C4-2B (cell line): Measurements from ENCODE around the gene CHCHD3.

Experiments used
- H3K27ac ChIP-seq: fragments of 450-650 bp; 2 replicates; pipeline ENCODE4 v1.5.1; 2017
- ZFX ChIP-seq: fragments of 450-650 bp; IDR thresholded peaks from 2 replicates; pipeline ENCODE4 v1.6.1; 2017
- TF ChIP-seq, protein P1 (sequence below): fragments of 450-650 bp; conservative IDR thresholded peaks from 2 replicates; pipeline ENCODE4 v1.5.1; 2017; ENCODE audit warnings: mild to moderate bottlenecking

The CHCHD3 gene

DNA sequence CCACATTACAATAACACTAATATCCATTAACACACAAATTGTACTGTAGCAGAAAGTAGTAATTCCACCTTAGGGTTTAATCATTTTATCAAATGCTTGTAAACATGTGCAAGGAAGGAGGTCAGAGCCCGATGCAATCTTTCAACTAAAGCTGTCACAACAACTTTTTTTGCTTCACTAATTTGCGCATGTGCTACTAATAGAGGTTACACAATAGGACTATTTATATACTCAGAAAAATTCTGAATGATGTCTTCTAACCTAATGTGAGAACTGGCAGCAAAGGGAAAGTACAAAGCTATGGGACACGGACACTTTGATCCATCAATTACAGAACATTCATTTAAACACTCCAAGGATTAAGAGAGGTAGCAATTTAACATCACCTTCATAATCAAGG is 244.4 kb downstream of the CHCHD3 start:
- TF ChIP-seq, protein P1, sequence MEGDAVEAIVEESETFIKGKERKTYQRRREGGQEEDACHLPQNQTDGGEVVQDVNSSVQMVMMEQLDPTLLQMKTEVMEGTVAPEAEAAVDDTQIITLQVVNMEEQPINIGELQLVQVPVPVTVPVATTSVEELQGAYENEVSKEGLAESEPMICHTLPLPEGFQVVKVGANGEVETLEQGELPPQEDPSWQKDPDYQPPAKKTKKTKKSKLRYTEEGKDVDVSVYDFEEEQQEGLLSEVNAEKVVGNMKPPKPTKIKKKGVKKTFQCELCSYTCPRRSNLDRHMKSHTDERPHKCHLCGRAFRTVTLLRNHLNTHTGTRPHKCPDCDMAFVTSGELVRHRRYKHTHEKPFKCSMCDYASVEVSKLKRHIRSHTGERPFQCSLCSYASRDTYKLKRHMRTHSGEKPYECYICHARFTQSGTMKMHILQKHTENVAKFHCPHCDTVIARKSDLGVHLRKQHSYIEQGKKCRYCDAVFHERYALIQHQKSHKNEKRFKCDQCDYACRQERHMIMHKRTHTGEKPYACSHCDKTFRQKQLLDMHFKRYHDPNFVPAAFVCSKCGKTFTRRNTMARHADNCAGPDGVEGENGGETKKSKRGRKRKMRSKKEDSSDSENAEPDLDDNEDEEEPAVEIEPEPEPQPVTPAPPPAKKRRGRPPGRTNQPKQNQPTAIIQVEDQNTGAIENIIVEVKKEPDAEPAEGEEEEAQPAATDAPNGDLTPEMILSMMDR: no peak
- TF ChIP-seq ZFX: no peak
- no peak overlapping the region for H3K27ac ChIP-seq

- no peak overlapping the region for H3K27ac ChIP-seq
- TF ChIP-seq, protein P1: no peak
- no peak for TF ChIP-seq ZFX
These were observed 245.1 kb downstream of the CHCHD3 start for GRCh38 chr7:132836746-132837145.

GRCh38 chr7:132830941-132831340 is 250.9 kb downstream of the CHCHD3 start:
- no peak overlapping the region for H3K27ac ChIP-seq
- TF ChIP-seq, protein P1: no peak
- no peak for TF ChIP-seq ZFX

- no peak overlapping the region for H3K27ac ChIP-seq
- TF ChIP-seq, protein P1: no peak
- no peak for TF ChIP-seq ZFX
These were observed 253.4 kb downstream of the CHCHD3 start for GRCh38 chr7:132828502-132828901.

DNA sequence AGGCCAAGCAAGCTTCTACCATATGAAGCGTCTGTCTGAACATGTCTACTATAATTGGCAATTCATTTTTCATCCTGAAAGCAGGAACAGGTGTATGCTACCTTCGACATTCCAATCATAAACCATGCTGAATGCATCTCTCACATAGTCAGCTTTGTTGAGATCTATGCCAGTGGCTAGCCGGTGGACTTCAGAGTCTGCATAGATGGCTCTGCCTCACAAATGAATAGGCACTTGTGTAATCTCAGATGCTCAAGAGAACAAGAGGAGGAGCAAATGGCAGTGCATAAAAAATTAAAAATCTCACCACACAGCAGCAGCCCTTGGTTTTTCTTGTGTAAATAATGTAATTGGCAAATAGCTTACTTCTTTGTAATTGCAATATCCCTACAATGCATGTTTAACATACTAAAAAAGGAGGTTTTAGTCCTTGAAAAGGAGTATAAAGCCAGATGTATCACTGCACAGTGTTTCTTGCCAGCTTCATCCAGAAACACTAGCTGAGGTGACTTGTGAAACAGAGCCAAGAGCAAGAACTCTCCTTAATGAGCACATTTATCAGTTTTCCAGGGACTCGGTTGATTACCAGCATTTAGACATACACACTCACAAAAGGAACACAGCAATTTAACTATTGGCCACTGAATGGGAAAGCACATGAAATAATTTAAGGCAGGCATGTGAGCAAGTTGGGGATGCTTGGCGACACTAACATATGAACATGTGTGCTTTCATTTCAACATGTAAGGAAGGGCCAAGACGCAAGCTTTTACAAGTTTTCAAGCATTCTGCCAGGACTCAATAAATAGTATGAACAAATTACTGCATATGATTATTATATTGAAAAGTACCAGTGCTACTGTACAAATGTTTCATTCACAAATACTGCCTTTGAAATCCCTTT is 255.7 kb downstream of the CHCHD3 start:
- no peak for TF ChIP-seq ZFX
- TF ChIP-seq, protein P1: no peak
- H3K27ac ChIP-seq: no peak overlapping the region

DNA sequence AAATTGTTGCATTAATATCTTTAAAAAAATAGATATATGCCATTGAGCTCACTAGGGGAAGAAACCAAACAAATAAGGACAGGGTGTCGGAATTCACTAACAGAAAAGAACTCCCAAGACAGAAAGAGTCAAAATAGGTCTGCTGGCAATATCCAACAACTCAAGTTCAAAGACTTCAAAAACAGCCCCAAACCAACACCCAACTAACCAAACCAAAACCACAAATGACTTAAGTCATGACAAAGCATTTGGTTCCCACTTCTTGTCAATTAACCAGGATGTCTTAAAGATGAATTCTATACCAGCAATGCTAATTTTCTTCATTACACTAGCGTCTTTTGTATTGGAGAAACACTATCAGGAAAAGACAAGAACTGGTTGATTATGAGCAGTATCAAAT is 256.7 kb downstream of the CHCHD3 start:
- H3K27ac ChIP-seq: no peak overlapping the region
- TF ChIP-seq, protein P1: no peak
- TF ChIP-seq ZFX: no peak

GRCh38 chr7:132819648-132820047 is 262.2 kb downstream of the CHCHD3 start:
- no peak overlapping the region for H3K27ac ChIP-seq
- TF ChIP-seq ZFX: no peak
- TF ChIP-seq, protein P1: no peak
